ENCODE measurements around the gene ANXA8. TPM values are rescaled to one million over a fixed set of nuclear protein-coding genes. Genes with fewer than 3 reads are reported as not detected.
A peak's percentile ranks its signal among the peaks of the same experiment; 100 is the strongest.

The ANXA8 gene
- total RNA-seq, 1 experiment from 2014 or later = 1.1 TPM

- no peaks in the 10 kb centered on the region for H3K27me3 ChIP-seq (ENCODE audit: low read length)
- H3F3A ChIP-seq (ENCODE audit: low read length, unreplicated experiment) = no peaks in the 10 kb centered on the region
- no peaks in the 10 kb centered on the region for H3K9me3 ChIP-seq (ENCODE audit: low read length)
- ChIA-PET POLR2A (ENCODE audit: unreplicated experiment) (no interaction called here), CTCF (no interaction called here)
- H3K4me3 ChIP-seq (ENCODE audit: low read length) = no peak overlapping the region
- no TSS peak for BruUV-seq (replicated peaks)
- TF ChIP-seq EZH2 (IDR thresholded peaks at IDR 0.05; ENCODE audit: low read length, unreplicated experiment) (no peak), CTCF (conservative IDR thresholded peaks at IDR 0.05; ENCODE audit: low read depth, low read length) (no peak), EZH2phosphoT487 (IDR thresholded peaks at IDR 0.05; ENCODE audit: borderline replicate concordance, low read length) (no peak)
- ATAC-seq (peak; percentile 59), DNase-seq (peak; percentile 67)
- H3K4me1 ChIP-seq (ENCODE audit: insufficient read depth, low read length) = peaks cover 31% of the 10 kb centered on the region
- no peaks in the 10 kb centered on the region for H4K20me1 ChIP-seq (ENCODE audit: low read length)
- H3K9ac ChIP-seq (ENCODE audit: low read length) = no peak overlapping the region
- no peaks in the 10 kb centered on the region for H3K9me2 ChIP-seq (replicated peaks; ENCODE audit: low read length)
- H3K4me2 ChIP-seq (ENCODE audit: low read length) = peak overlapping the region; percentile 24; the same call in 1 of the 2 replicates
- no peaks in the 10 kb centered on the region for H3K79me2 ChIP-seq (ENCODE audit: low read length)
- H3K36me3 ChIP-seq (ENCODE audit: low read depth, low read length) = no peaks in the 10 kb centered on the region
- intact Hi-C loops (cut with micrococcal nuclease) = no loop called here
- peak overlapping the region; percentile 52 for H3K27ac ChIP-seq (ENCODE audit: low read length)
- H2AFZ ChIP-seq (ENCODE audit: low read length) = no peak overlapping the region
Measured at GRCh38 chr10:47423476-47423875, 60.4 kb downstream of the ANXA8 start.

- no peaks in the 10 kb centered on the region for H3K27me3 ChIP-seq (ENCODE audit: low read length)
- H3K4me1 ChIP-seq (ENCODE audit: insufficient read depth, low read length) = peaks cover 31% of the 10 kb centered on the region
- no peaks in the 10 kb centered on the region for H3K9me3 ChIP-seq (ENCODE audit: low read length)
- no peaks in the 10 kb centered on the region for H3K79me2 ChIP-seq (ENCODE audit: low read length)
- no TSS peak for BruUV-seq (replicated peaks)
- H2AFZ ChIP-seq (ENCODE audit: low read length) = no peak overlapping the region
- H3K27ac ChIP-seq (ENCODE audit: low read length) = peak overlapping the region; percentile 89
- H3K4me2 ChIP-seq (ENCODE audit: low read length) = peak overlapping the region; percentile 68
- no peaks in the 10 kb centered on the region for H3K9me2 ChIP-seq (replicated peaks; ENCODE audit: low read length)
- intact Hi-C loops (cut with micrococcal nuclease) = no loop called here
- peak; percentile 89 for DNase-seq
- POLR2A ChIA-PET (ENCODE audit: unreplicated experiment) = no interaction called here
- no peaks in the 10 kb centered on the region for H4K20me1 ChIP-seq (ENCODE audit: low read length)
- TF ChIP-seq CTCF (conservative IDR thresholded peaks at IDR 0.05; ENCODE audit: low read depth, low read length) = no peak
- no peak for TF ChIP-seq EZH2 (IDR thresholded peaks at IDR 0.05; ENCODE audit: low read length, unreplicated experiment)
- TF ChIP-seq EZH2phosphoT487 (IDR thresholded peaks at IDR 0.05; ENCODE audit: borderline replicate concordance, low read length) = no peak
- no peak overlapping the region for H3K4me3 ChIP-seq (ENCODE audit: low read length)
- peak; percentile 94 for ATAC-seq
- H3K9ac ChIP-seq (ENCODE audit: low read length) = peak overlapping the region; percentile 70
- CTCF ChIA-PET = no interaction called here
- H3F3A ChIP-seq (ENCODE audit: low read length, unreplicated experiment) = no peaks in the 10 kb centered on the region
- H3K36me3 ChIP-seq (ENCODE audit: low read depth, low read length) = no peaks in the 10 kb centered on the region
Measured at GRCh38 chr10:47421057-47421952, 62.6 kb downstream of the ANXA8 start.
